HG02763 (cell line): Measurements from ENCODE around the gene ATP6V1B1.

Source experiments
- ATAC-seq: cut with Tn5 transposase; IDR thresholded peaks from one replicate; pipeline ENCODE4 v1.9.1; 2021; ENCODE audit warnings: mild to moderate bottlenecking, moderate library complexity; ENCODE audit not compliant: unreplicated experiment

The ATP6V1B1 gene

GRCh38 chr2:70964596-70965386 is 29.1 kb downstream of the ATP6V1B1 start:
- peak; percentile 73 for ATAC-seq

DNA sequence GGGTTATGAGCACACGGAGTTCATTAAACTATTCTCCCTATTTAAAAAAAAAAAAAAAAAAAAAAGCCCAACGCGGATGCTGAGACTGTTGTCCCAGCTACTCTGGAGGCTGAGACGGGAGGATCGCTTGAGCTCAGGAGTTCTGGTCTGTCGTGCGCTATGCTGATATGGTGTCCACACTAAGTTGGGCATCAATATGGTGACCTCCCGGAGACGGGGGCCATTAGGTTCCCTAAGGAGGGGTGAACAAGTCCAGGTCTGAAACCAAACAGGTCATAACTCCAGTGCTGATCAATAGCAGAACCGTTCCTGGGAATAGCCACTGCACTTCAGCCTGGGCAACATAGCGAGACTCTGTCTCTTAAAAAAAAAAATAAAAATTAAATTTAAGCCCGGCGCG is 29.8 kb downstream of the ATP6V1B1 start:
- ATAC-seq: no peak

- ATAC-seq: no peak
Measured at GRCh38 chr2:70966681-70967080, 31.0 kb downstream of the ATP6V1B1 start.

DNA sequence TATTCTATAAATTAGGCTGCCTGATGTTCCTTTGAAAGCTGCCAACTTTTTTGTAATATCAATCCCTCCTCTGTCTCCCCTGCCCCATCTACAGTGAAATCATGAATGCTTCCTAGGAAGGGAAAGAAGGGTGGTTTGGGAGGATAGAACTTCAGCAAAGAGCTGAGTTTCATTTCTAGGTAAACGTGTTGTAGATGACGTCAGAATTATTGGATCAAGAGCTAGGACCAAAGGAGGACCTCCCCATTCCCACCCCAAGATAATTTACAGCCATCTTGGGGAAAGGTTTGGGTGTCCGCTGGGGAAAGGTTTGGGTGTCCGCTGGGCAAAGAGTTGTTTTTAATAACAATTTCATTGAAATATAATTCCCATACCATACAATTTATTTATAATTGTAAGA is 31.5 kb downstream of the ATP6V1B1 start:
- ATAC-seq: no peak

GRCh38 chr2:70974592-70974991 is 38.9 kb downstream of the ATP6V1B1 start:
- ATAC-seq: no peak

GRCh38 chr2:70975237-70975636 is 39.5 kb downstream of the ATP6V1B1 start:
- ATAC-seq: no peak

DNA sequence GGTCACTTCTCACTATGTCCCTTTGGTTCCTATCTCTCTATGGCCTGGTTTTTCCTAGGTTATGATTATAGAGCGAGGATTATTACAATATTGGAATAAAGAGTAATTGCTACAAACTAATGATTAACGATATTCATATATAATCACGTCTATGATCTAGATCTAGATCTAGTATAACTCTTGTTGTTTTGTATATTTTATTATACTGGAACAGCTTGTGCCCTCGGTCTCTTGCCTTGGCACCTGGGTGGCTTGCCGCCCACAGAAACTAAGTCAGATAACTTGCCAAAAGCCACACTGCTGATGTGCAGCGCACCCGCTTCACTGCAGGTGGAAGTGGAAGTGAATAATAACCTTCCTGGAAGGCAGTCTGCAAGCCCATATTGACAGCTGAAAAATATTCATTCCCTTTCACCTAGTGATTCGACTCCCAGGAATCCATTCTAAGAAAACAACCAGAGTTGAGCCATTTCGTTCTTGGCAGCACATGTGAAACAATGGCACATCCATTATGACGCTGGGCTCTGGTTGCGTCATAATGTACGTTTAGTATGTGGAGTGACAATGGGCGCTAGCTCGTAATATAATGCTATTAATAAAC is 42.0 kb downstream of the ATP6V1B1 start:
- ATAC-seq: no peak

DNA sequence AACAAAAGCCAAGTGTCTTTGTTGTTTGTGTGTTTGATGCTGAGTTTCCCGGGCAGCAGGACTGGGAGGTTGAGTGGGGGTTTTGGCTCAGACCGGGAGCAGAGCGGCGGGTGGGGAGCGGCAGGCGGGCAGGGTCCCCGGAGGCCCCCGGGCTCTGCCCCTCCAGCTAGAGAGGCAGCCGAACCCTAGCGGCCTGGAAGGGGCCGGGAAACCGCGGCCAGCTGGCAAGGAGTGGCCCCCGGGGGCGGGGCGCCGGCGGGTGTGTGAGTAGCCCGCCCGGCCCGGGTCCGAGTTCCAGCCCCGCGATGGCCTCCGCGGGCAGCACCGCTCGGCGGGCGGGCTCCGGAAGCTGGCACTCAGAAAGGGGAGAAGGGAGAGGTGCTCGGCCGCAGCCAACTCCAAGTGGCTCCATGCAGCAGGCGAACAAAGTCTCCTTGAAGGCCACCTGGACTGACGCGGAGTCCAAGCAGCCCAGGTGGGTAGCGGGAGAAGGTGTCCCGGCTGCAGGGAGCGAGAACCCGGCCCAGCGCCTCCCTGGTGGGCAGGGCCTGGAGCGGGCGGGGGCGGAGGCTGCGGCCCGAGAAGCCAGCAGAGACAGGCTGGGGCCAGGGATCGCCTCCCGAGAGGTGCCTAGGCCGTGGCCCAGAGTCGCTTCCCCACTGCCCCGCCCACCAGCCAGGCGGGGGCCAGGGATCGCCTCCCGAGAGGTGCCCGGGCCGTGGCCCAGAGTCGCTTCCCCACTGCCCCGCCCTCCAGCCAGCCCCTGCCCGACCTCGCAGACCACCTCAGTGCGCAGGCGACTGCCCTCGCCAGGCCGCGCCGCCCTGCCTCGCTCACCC is 42.9 kb downstream of the ATP6V1B1 start, which contains the start of gene ANKRD53:
Gene ANKRD53, plus strand, starts transcription at position 290 of the 839 bp plus-strand sequence. Its CDS starts 16 bp downstream, at position 306.
- no peak for ATAC-seq

DNA sequence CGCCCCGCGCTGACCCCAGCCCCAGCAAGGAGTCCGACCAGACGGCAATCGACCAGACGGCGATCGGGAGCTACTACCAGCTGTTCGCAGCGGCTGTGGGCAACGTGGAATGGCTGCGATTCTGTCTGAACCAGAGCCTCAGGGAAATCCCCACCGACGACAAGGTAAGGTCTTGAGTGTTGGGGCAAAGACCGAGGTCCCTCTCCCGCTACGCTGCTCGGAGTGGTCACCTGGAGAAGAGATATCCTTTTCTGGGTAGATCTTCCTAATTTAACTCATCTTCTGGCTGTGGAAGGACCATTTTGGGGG is 43.4 kb downstream of the ATP6V1B1 start:
- ATAC-seq: no peak

- ATAC-seq: no peak
Measured at GRCh38 chr2:70979626-70980025, 43.9 kb downstream of the ATP6V1B1 start.

- ATAC-seq: no peak
Measured at GRCh38 chr2:70981421-70981820, 45.7 kb downstream of the ATP6V1B1 start.

- no peak for ATAC-seq
Measured at GRCh38 chr2:70981866-70982810, 46.4 kb downstream of the ATP6V1B1 start.

DNA sequence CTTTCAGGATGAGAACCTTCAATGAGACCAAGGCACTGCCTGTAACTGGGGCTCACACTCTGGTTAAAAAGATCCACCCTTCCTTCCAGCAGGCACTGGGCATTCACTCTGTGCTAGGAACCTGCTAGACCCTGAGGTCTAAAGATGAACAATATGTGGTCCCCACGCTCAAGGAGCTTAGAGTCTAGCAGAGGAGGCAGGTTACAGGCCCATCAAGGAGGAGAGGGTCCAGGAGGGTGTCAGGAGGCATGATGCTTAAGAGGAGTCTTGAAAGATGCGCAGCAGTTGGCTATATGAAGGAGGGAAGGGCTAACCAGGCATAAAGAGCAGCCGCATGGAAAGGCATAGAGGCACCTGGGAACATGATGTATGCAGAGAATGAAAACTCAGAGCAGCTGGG is 47.3 kb downstream of the ATP6V1B1 start:
- ATAC-seq: no peak

GRCh38 chr2:70983506-70984227 is 48.0 kb downstream of the ATP6V1B1 start:
- ATAC-seq: no peak

- no peak for ATAC-seq
Measured at GRCh38 chr2:70984228-70984575, 48.5 kb downstream of the ATP6V1B1 start.

- peak; percentile 86 for ATAC-seq
Measured at GRCh38 chr2:70984576-70985282, 49.0 kb downstream of the ATP6V1B1 start.

DNA sequence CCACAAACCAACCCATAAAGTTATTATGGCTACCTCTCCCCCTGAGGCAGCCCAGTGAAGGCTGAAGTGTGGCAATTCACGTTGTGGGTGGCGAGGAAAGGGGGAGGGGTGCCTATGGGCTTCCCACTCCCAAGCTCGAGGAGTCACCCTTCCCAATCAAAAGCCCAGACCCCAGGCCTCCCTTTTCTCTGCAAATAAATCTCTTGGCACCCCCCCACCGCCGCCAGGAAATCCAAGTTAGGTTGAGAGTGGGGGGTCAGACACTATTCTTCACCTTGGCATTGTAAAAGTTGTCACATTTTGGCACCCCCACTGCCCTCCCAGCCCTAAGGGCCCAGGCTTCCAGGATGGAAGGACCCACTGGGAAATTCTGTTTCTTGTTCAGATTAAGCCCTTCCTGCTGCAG is 49.6 kb downstream of the ATP6V1B1 start:
- ATAC-seq: no peak

DNA sequence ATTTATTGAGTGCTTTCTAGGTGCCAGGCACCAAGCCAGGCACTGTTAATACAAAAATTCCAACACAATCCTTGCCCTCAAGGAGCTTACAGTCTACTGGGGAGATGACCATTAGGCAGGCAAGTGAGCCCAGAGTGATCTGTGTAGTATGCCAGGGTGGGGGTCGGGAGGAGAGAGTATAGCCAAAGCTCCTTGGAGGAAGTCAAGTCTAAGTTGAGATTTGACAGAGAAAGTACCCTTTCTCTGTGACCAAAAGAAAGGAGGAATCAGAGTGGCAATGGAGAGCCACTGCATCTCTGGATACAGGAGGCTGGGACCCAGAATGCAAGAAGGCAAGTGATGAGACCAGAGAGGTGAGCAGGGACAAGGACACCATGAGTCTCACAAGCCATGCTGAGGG is 50.3 kb downstream of the ATP6V1B1 start:
- ATAC-seq: no peak

DNA sequence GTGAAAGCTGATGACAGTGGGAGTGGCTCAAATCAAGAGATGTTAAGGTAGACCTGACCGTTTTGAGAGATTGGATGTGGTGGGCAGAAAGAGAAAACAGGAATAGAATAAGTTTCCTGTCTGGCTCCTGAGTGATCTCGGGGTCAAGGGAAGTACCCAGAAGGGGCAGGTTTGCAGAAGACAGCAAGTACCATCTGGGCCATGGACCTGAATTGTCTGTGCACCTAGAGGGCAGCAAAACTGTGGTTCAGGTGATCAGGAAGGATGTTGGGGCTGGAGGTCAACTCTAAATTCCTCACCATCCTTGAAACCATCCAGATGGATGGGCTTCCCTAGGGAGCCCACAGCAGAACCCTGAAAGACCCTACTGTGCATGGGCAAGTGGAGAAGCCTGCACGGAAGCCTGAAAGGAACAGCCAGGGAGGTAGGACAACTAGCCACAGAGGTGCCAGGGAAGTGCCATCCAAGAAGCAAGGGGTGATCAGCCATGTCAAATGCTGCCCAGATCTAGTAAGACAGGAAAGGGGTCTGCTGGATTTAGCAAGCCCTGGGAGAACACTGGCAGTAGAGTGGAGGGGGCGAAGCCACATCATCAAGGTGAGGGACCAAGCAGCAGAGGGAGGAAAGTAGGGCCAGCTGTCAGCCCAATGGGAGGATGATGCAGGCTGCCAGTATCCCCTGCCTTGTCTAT is 50.9 kb downstream of the ATP6V1B1 start:
- ATAC-seq: no peak
